DOHH2 (cell line): ENCODE results near the gene PPFIA4.

Experiments
- H3F3A ChIP-seq: fragments of 200-600 bp; sonication (generic), shearing (Covaris generic); 2 replicates; pipeline ENCODE4 v1.6.0; 2016; ENCODE audit warnings: antibody characterized with exemption, mild to moderate bottlenecking; ENCODE audit not compliant: control insufficient read depth, insufficient read depth
- H3K27ac ChIP-seq: fragments of 200-600 bp; sonication (generic); 2 replicates; pipeline ENCODE4 v1.5.1; 2014; ENCODE audit warnings: low read depth, mild to moderate bottlenecking, low read length, moderate library complexity
- H3K27me3 ChIP-seq: fragments of 200-600 bp; sonication (generic); 2 replicates; pipeline ENCODE4 v1.6.1; 2014; ENCODE audit warnings: mild to moderate bottlenecking, low read length, mixed read lengths; ENCODE audit not compliant: control insufficient read depth
- H3K36me3 ChIP-seq: fragments of 200-600 bp; sonication (generic); 2 replicates; pipeline ENCODE4 v1.6.1; 2014; ENCODE audit warnings: mild to moderate bottlenecking, low read length, moderate library complexity, mixed read lengths; ENCODE audit not compliant: control insufficient read depth
- H3K4me1 ChIP-seq: fragments of 200-600 bp; sonication (generic); 2 replicates; pipeline ENCODE4 v1.6.1; 2014; ENCODE audit warnings: mild to moderate bottlenecking, low read length, mixed read lengths; ENCODE audit not compliant: control insufficient read depth
- H3K4me2 ChIP-seq: fragments of 200-600 bp; sonication (generic); 2 replicates; pipeline ENCODE4 v1.6.0; 2014; ENCODE audit warnings: mild to moderate bottlenecking, low read length, moderate library complexity
- H3K4me3 ChIP-seq: fragments of 200-600 bp; sonication (generic); 2 replicates; pipeline ENCODE4 v1.5.1; 2014; ENCODE audit warnings: mild to moderate bottlenecking, low read length, mixed read lengths
- H3K79me2 ChIP-seq: fragments of 200-600 bp; sonication (generic); 2 replicates; pipeline ENCODE4 v1.6.1; 2014; ENCODE audit warnings: mild to moderate bottlenecking, low read length, mixed read lengths; ENCODE audit not compliant: control insufficient read depth
- H3K9me2 ChIP-seq: fragments of 200-600 bp; sonication (generic); replicated peaks from 2 replicates; pipeline ENCODE4 v1.6.1; 2014; ENCODE audit warnings: mild to moderate bottlenecking, low read length, mixed read lengths; ENCODE audit not compliant: control insufficient read depth
- H3K9me3 ChIP-seq: fragments of 200-600 bp; sonication (generic); 2 replicates; pipeline ENCODE4 v1.6.1; 2014; ENCODE audit warnings: antibody characterized with exemption, low read length, mixed read lengths; ENCODE audit not compliant: control insufficient read depth, insufficient read depth
- H4K20me1 ChIP-seq: fragments of 200-600 bp; sonication (generic); 2 replicates; pipeline ENCODE4 v1.6.0; 2014; ENCODE audit warnings: low read depth, mild to moderate bottlenecking, antibody characterized with exemption, low read length, moderate library complexity; ENCODE audit not compliant: control insufficient read depth, insufficient read depth
- CTCF ChIP-seq: fragments of 200-600 bp; sonication (generic); IDR thresholded peaks from one replicate; pipeline ENCODE4 v1.5.1; 2014; ENCODE audit warnings: antibody characterized with exemption, mild to moderate bottlenecking, low read depth, low read length; ENCODE audit not compliant: poor library complexity, severe bottlenecking
- EZH2phosphoT487 ChIP-seq: fragments of 200-600 bp; sonication (generic); IDR thresholded peaks from 2 replicates; pipeline ENCODE4 v1.6.1; 2017; ENCODE audit warnings: borderline replicate concordance, mild to moderate bottlenecking, antibody characterized with exemption, low read length, moderate library complexity, mixed read lengths

PPFIA4 gene

GRCh38 chr1:203086992-203087763 is 60.9 kb downstream of the PPFIA4 start:
- Histone ChIP-seq H3K9me2 (no peaks in the 10 kb centered on the region), H3K9me3 (no peaks in the 10 kb centered on the region), H3K36me3 (no peaks in the 10 kb centered on the region), H3K4me1 (no peaks in the 10 kb centered on the region), H3K27me3 (peaks cover 12% of the 10 kb centered on the region), H4K20me1 (no peaks in the 10 kb centered on the region), H3K4me2 (no peak overlapping the region), H3K79me2 (no peaks in the 10 kb centered on the region), H3K4me3 (no peak overlapping the region), H3F3A (no peaks in the 10 kb centered on the region), H3K27ac (no peak overlapping the region)
- TF ChIP-seq CTCF: no peak
- no peak for TF ChIP-seq EZH2phosphoT487

GRCh38 chr1:203088441-203088840 is 62.1 kb downstream of the PPFIA4 start:
- Histone ChIP-seq H3K36me3 (no peaks in the 10 kb centered on the region), H3K79me2 (no peaks in the 10 kb centered on the region), H3K27me3 (peaks cover 12% of the 10 kb centered on the region), H3F3A (no peaks in the 10 kb centered on the region), H3K4me1 (no peaks in the 10 kb centered on the region), H3K9me2 (no peaks in the 10 kb centered on the region), H3K4me3 (no peak overlapping the region), H3K4me2 (no peak overlapping the region), H3K9me3 (no peaks in the 10 kb centered on the region), H3K27ac (no peak overlapping the region), H4K20me1 (no peaks in the 10 kb centered on the region)
- TF ChIP-seq EZH2phosphoT487 (no peak), CTCF (no peak)

GRCh38 chr1:203089001-203089650 is 62.8 kb downstream of the PPFIA4 start:
- H3K36me3 ChIP-seq: no peaks in the 10 kb centered on the region
- H3K27me3 ChIP-seq: peaks cover 12% of the 10 kb centered on the region
- H3K9me2 ChIP-seq: no peaks in the 10 kb centered on the region
- no peaks in the 10 kb centered on the region for H3K79me2 ChIP-seq
- H4K20me1 ChIP-seq: no peaks in the 10 kb centered on the region
- H3K9me3 ChIP-seq: no peaks in the 10 kb centered on the region
- H3K4me1 ChIP-seq: no peaks in the 10 kb centered on the region
- H3K4me3 ChIP-seq: no peak overlapping the region
- no peak overlapping the region for H3K27ac ChIP-seq
- no peak overlapping the region for H3K4me2 ChIP-seq
- no peaks in the 10 kb centered on the region for H3F3A ChIP-seq
- no peak for TF ChIP-seq CTCF
- TF ChIP-seq EZH2phosphoT487: no peak
